Testis (tissue), 3 donors: ENCODE results near the gene ELF3. TPM values are rescaled to one million over a fixed set of nuclear protein-coding genes. Genes with fewer than 3 reads are reported as not detected.
A peak's percentile ranks its signal among the peaks of the same experiment; 100 is the strongest.

Experiments
- DNase-seq: peaks from one replicate; pipeline ENCODE4 v3.0.0-alpha.2; 2019
- H3K27ac ChIP-seq, 2 donors: fragments of 200-600 bp; sonication (generic); one replicate each; pipeline ENCODE4 v1.5.1; 2019
- H3K27me3 ChIP-seq: fragments of 200-600 bp; sonication (generic); one replicate; pipeline ENCODE4 v1.5.1; 2019
- H3K36me3 ChIP-seq: fragments of 200-600 bp; sonication (generic); one replicate; pipeline ENCODE4 v1.5.1; 2017; ENCODE audit warnings: low read depth; ENCODE audit errors: missing control alignments
- H3K4me1 ChIP-seq: fragments of 200-600 bp; sonication (generic); one replicate; pipeline ENCODE4 v1.5.1; 2019
- H3K4me3 ChIP-seq, 2 donors: fragments of 200-600 bp; sonication (generic); one replicate each; pipeline ENCODE4 v1.5.1; 2017 to 2019
- H3K9me3 ChIP-seq: fragments of 200-600 bp; sonication (generic); one replicate; pipeline ENCODE4 v1.5.1; 2017
- POLR2A ChIP-seq: fragments of 450-650 bp; IDR thresholded peaks from one replicate; pipeline ENCODE4 v1.6.1; 2017; ENCODE audit warnings: antibody characterized with exemption, mild to moderate bottlenecking, moderate library complexity
- WGBS, 2 donors: methylation state at CpG; one replicate each; pipeline ENCODE4 v1.1.5; 2018; 5-methylcytosine and 5-hydroxymethylcytosine counted together
- intact Hi-C: fragments of 100-400 bp; cut with DNase I; formaldehyde crosslinking; loops from one replicate; pipeline ENCODE4 v1.15.1; 2023; ENCODE audit warnings: low total_unique reads
- polyA plus RNA-seq: library from polyadenylated mRNA; stranded (reverse); fragments of 350-450 nt; fragmentation: Illumina TruSeq; extraction: RNeasy Lipid Tissue Mini Kit (QIAGEN cat#74804); gene quantifications from one replicate; pipeline ENCODE4 v1.2.3, GENCODE V29; 2014; ENCODE audit warnings: low read depth, low replicate concordance; ENCODE audit not compliant: insufficient read depth
- total RNA-seq, 2 donors: library from RNA; depleted of rRNA; stranded (reverse); fragments of >200 nt; gene quantifications; one replicate each; pipeline ENCODE4 v1.2.3, GENCODE V29; 2016
- TF ChIP-seq, protein P1 (sequence below), 3 experiments: fragments of 450-650 bp in 2 of 3; fragments of 200-600 bp in 1 of 3; sonication (generic) in 1 of 3; IDR thresholded peaks; one replicate each; pipeline ENCODE4 v1.5.1; 2016 to 2019; ENCODE audit warnings: antibody characterized with exemption in 3 of 3, mild to moderate bottlenecking in 2 of 3, moderate library complexity in 1 of 3

Gene ELF3
- total and polyA plus RNA-seq, 3 donors from 2014 or later, result 0.43 to 3.3 (median 0.79) TPM

DNA sequence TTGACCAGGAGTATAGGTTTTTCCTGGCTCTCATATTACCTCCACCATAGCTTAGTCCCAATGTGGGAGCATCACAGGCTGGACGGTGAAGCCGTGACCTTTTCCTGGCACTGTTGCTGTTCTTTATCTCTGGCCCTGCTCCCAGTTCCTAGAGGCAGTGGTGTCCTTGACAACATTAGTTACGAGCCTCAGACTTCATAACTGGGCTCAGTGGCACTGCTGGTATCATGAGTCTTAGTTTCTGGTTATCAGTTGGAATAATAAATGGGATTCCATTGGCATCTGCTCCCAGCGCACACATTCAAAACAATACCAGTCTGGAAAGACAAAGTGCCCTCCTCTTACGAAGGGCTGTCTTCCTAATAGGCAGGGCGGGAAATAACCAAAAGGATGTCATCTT, 20.0 kb upstream of the ELF3 start:
- H3K4me3 ChIP-seq, result no peak overlapping the region
- no peak overlapping the region for H3K27ac ChIP-seq
- H3K36me3 ChIP-seq, result no peaks in the 10 kb centered on the region
- H3K4me1 ChIP-seq, result peaks cover 14% of the 10 kb centered on the region
- no peaks in the 10 kb centered on the region for H3K27me3 ChIP-seq
- DNase-seq, result peak; percentile 88
- H3K9me3 ChIP-seq, result no peaks in the 10 kb centered on the region
- 40 to 64% methylated on average over 6 of the region's 6 CpGs for WGBS, 2 donors
- intact Hi-C loops, result no loop called here
- TF ChIP-seq, protein P1, sequence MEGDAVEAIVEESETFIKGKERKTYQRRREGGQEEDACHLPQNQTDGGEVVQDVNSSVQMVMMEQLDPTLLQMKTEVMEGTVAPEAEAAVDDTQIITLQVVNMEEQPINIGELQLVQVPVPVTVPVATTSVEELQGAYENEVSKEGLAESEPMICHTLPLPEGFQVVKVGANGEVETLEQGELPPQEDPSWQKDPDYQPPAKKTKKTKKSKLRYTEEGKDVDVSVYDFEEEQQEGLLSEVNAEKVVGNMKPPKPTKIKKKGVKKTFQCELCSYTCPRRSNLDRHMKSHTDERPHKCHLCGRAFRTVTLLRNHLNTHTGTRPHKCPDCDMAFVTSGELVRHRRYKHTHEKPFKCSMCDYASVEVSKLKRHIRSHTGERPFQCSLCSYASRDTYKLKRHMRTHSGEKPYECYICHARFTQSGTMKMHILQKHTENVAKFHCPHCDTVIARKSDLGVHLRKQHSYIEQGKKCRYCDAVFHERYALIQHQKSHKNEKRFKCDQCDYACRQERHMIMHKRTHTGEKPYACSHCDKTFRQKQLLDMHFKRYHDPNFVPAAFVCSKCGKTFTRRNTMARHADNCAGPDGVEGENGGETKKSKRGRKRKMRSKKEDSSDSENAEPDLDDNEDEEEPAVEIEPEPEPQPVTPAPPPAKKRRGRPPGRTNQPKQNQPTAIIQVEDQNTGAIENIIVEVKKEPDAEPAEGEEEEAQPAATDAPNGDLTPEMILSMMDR (IDR thresholded peaks at IDR 0.05), result no peak

DNA sequence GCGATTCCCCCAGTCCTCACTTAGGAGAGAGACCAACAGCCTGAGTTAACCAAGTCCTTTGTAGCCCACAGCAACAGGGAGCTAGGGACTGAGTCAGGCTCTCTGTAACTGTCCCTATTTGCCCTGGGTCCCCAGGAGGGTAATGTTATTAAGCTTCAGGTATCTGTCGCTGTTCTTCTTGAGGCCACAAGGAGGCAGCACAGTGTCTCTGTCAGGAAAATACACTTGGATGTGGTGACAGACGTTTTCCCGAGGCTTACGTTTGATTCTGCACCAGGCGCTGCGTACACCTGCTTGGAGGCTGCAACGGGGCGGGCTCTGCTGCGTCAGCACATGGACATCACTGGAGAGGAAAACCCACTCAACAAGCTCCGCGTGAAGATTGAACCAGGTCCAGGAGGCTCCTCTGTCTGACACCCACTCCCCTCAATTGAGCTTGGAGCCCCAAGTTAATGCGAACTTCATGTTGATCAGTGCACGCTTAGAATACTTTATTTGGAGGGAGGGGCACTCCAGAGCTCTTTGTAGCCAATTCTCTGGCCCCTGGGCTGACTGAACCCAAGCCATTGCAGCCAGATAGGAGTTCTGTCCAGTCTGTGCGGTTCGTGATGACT, 10.7 kb upstream of the ELF3 start:
- Histone ChIP-seq H3K27me3 (no peaks in the 10 kb centered on the region), H3K4me3 (no peak overlapping the region), H3K36me3 (no peaks in the 10 kb centered on the region), H3K27ac (no peak overlapping the region), H3K4me1 (no peaks in the 10 kb centered on the region), H3K9me3 (no peaks in the 10 kb centered on the region)
- WGBS, 2 donors, result 64 to 67% methylated on average over 16 of the region's 16 CpGs
- TF ChIP-seq, protein P1 (IDR thresholded peaks at IDR 0.05), result peak; percentile 25 to 67 (median 56)
- no peak for TF ChIP-seq POLR2A
- intact Hi-C loops, result no loop called here
- DNase-seq, result no peak

DNA sequence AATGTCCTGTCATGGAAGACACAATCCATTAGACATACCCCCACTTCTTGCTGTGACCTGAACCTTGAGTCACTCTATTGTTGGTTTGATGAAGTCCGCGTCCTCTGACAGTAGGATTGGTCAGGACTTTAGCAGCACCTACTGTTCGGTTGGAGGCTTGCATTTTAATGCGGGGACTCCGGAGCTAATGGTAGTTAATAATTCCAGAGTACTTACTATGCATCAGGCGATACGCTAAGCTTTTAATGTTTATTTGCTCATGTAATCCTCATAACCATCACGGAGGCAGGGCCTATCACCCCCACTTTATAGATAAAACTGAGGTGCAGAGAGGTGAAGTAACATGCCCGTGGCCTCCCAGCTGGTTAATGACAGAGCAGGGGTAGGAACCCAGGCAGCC, 7.9 kb upstream of the ELF3 start:
- no peak for TF ChIP-seq POLR2A
- TF ChIP-seq, protein P1 (IDR thresholded peaks at IDR 0.05), result no peak
- intact Hi-C loops, result no loop called here
- H3K27ac ChIP-seq, result no peak overlapping the region

DNA sequence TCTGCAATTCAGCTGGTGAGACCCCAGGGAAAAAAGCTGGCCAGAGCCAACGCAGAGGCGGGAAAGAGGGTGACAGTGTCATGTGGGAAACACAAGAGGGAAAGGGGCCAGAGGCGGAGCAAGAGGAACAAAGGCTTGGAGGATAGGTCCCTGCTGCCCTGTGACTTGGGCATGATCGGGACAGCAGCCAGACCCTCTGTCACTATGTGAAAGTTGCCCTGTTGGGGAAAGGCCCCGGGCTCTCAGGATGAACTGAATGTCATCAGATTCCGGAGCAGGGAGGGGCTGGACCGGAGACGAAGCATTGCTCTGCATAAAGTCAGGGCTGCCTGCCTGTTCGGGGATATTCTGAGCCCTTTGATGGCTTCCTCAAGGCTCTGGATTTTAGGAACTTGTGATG, 5.7 kb upstream of the ELF3 start:
- WGBS, 2 donors, result 90 to 94% methylated on average over 9 of the region's 9 CpGs
- H3K27ac ChIP-seq, result no peak overlapping the region
- TF ChIP-seq, protein P1 (IDR thresholded peaks at IDR 0.05), result no peak
- H3K36me3 ChIP-seq, result no peaks in the 10 kb centered on the region
- H3K27me3 ChIP-seq, result no peaks in the 10 kb centered on the region
- peaks cover 4% of the 10 kb centered on the region for H3K4me1 ChIP-seq
- no peaks in the 10 kb centered on the region for H3K9me3 ChIP-seq
- no peak for DNase-seq
- intact Hi-C loops, result no loop called here
- H3K4me3 ChIP-seq, result no peak overlapping the region

More for the DNA sequence above, 7.9 kb upstream of the ELF3 start:
- 80 to 81% methylated on average over 9 of the region's 9 CpGs for WGBS, 2 donors
- no peak for DNase-seq
- no peaks in the 10 kb centered on the region for H3K36me3 ChIP-seq
- no peaks in the 10 kb centered on the region for H3K9me3 ChIP-seq
- H3K4me3 ChIP-seq, result no peak overlapping the region
- H3K27me3 ChIP-seq, result no peaks in the 10 kb centered on the region
- no peaks in the 10 kb centered on the region for H3K4me1 ChIP-seq

DNA sequence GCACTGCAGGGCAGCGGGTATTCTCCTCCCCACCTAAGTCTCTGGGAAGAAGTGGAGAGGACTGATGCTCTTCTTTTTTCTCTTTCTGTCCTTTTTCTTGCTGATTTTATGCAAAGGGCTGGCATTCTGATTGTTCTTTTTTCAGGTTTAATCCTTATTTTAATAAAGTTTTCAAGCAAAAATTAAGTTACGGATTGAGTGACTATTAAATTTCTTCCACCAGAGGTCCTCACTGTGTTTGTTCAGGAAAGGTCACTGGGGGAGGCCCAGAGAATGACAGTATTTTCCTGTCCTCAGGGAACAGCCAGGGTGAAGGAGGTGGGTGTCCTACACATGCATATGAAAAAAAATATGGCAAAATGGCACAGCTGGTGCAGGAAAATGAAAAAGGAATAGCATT, 4.4 kb upstream of the ELF3 start:
- 73 to 77% methylated on average over 2 of the region's 2 CpGs for WGBS, 2 donors
- TF ChIP-seq POLR2A, result no peak
- TF ChIP-seq, protein P1 (IDR thresholded peaks at IDR 0.05), result peak; percentile 26 to 35 (median 32)
- no peaks in the 10 kb centered on the region for H3K27me3 ChIP-seq
- no peak overlapping the region for H3K27ac ChIP-seq
- no peaks in the 10 kb centered on the region for H3K36me3 ChIP-seq
- DNase-seq, result no peak
- intact Hi-C loops, result no loop called here
- H3K9me3 ChIP-seq, result no peaks in the 10 kb centered on the region
- no peak overlapping the region for H3K4me3 ChIP-seq
- H3K4me1 ChIP-seq, result peaks cover 4% of the 10 kb centered on the region
